ENCODE data around the gene BTG1.
"Not testable (repeated sequence)": the region's sequence is repeated elsewhere in the genome, so short reads cannot be mapped to it uniquely, and the experiment has no call there.

- TF ChIP-seq ZBTB21 (CRISPR knock-in tag; IDR thresholded peaks at IDR 0.05; ENCODE audit: borderline replicate concordance); CTCF (IDR thresholded peaks at IDR 0.05); ZSCAN18 (CRISPR knock-in tag; IDR thresholded peaks at IDR 0.05); FOXJ3 (CRISPR knock-in tag; IDR thresholded peaks at IDR 0.05; ENCODE audit: borderline replicate concordance); KAT7 (CRISPR knock-in tag; IDR thresholded peaks at IDR 0.05; ENCODE audit: borderline replicate concordance); ETV6 (CRISPR knock-in tag; IDR thresholded peaks at IDR 0.05); NR1H2 (CRISPR knock-in tag; IDR thresholded peaks at IDR 0.05); MAX (CRISPR knock-in tag; IDR thresholded peaks at IDR 0.05); SP1 (CRISPR knock-in tag; conservative IDR thresholded peaks at IDR 0.05); ATF3 (CRISPR knock-in tag; conservative IDR thresholded peaks at IDR 0.05); TCF7 (CRISPR knock-in tag; IDR thresholded peaks at IDR 0.05; ENCODE audit: low read depth): not testable (repeated sequence)
- TF ChIP-seq, protein P1, sequence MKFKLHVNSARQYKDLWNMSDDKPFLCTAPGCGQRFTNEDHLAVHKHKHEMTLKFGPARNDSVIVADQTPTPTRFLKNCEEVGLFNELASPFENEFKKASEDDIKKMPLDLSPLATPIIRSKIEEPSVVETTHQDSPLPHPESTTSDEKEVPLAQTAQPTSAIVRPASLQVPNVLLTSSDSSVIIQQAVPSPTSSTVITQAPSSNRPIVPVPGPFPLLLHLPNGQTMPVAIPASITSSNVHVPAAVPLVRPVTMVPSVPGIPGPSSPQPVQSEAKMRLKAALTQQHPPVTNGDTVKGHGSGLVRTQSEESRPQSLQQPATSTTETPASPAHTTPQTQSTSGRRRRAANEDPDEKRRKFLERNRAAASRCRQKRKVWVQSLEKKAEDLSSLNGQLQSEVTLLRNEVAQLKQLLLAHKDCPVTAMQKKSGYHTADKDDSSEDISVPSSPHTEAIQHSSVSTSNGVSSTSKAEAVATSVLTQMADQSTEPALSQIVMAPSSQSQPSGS (CRISPR knock-in tag; IDR thresholded peaks at IDR 0.05; ENCODE audit: borderline replicate concordance, low read depth) = not testable (repeated sequence)
Observed at GRCh38 chr12:92135541-92135940, 10.1 kb downstream of the BTG1 start.
